Measurements from ENCODE around the gene TMEM269.

TMEM269 gene

DNA sequence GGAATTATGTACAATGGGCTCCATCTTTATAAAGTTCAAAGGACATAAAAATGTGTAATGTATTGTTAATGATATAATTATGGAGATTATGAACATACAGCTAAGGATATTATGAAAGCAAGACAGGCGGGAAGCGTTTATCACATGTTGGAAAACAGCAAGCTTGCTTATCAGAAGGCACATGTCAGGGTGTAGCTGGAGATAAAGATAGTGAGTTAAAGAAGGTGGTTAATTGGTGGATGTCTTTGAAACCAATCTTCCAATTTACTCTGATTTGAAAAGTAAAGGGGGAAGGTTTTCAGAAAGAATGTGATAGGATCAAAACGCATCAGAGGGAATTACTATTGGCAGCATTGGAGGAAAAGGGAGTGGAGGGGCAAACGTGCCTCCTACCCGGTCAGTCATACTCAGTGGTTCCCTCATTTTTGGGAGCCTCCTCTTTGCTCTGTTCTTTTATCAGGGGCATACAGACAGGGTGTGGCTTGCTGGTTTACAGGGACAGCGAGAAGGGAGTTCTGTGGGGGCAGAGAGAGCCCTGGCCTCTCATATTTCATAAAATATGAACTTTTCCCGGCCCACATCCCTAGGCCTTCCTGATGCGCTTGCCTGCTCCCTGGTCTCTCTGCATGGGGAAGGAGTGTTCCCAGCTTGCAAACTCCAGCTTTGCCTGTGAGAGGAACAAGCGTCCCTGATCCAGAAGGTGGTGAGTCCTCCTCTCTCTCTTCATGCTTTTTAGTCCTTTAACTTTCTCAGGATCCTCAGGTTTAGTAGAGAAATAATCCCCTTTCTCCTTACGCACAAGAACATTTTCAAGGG, 40.5 kb downstream of the TMEM269 start:
- no peak for DNase-seq

- DNase-seq, result no peak
These were observed 45.8 kb downstream of the TMEM269 start for GRCh38 chr1:42830631-42831030.

GRCh38 chr1:42831273-42831672, 46.5 kb downstream of the TMEM269 start:
- DNase-seq, result no peak

GRCh38 chr1:42832641-42833240, 48.0 kb downstream of the TMEM269 start:
- no peak for DNase-seq

GRCh38 chr1:42833981-42834380, 49.2 kb downstream of the TMEM269 start:
- no peak for DNase-seq

DNA sequence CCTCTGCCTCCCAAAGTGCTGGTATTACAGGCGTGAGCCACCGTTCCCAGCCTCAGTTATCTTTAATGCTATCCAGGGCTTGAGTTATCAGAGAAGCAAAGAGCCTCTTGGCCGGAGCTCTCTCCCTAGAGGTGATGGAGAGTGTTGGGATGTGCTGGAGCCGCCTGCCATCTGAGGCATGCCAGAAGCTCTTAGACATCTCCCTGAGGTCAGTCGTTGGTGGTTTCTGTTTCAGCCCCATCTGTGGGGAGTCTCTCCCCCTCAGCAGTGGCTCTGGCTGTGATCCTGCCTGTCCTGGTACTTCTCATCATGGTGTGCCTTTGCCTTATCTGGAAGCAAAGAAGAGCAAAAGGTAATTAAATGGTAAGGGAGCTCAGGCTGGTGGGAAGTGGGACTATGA, 50.0 kb downstream of the TMEM269 start:
- DNase-seq, result no peak

GRCh38 chr1:42835422-42835821, 50.6 kb downstream of the TMEM269 start:
- DNase-seq, result no peak

- no peak for DNase-seq
These were observed 52.9 kb downstream of the TMEM269 start for GRCh38 chr1:42837709-42838108.

GRCh38 chr1:42838482-42839190, 53.8 kb downstream of the TMEM269 start:
- DNase-seq, result no peak

- DNase-seq, result no peak
These were observed 56.2 kb downstream of the TMEM269 start for GRCh38 chr1:42841010-42841409.

- no peak for DNase-seq
These were observed 56.8 kb downstream of the TMEM269 start for GRCh38 chr1:42841440-42842147.

DNA sequence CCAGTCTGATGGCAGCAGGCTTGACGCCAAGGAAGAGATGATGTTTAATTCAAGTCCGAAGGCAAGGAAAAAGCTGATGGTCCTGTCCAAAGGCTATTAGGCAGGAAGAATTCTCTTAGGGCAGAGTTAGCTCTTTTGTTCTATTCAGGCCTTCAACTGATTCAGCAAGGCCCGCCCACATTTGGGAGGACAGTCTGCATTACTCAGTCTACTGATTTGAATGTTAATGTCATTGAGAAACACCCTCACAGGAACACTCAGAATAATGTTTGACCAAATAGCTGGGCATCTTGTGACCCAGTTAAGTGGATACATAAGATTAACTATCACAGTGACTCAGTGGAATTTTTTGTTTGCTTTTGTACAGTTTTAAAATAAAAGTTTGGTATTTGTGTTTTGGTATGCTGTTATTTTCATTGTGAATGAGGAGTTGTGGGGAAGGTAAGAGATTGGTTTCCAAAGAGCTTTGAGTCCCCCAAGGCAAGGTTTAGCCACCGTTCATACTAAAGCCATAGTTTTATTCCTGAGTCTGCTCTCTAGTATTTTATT, 59.9 kb downstream of the TMEM269 start:
- no peak for DNase-seq

DNA sequence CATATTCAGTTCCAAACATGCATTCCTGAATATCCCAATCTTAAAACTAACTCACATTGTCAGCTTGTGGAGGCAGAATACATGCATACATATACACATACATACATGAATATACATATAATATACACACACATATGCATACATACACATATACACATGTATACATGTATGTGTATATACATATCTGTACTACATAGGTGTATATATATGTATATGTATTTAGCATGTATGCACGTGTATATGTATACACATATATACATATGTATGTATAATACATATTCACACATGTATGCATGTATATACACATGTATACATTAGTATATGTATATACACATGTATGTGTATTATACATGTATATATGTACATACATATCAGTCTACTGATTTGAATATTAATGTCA, 60.4 kb downstream of the TMEM269 start:
- no peak for DNase-seq

GRCh38 chr1:42845866-42846256, 61.1 kb downstream of the TMEM269 start:
- no peak for DNase-seq

DNA sequence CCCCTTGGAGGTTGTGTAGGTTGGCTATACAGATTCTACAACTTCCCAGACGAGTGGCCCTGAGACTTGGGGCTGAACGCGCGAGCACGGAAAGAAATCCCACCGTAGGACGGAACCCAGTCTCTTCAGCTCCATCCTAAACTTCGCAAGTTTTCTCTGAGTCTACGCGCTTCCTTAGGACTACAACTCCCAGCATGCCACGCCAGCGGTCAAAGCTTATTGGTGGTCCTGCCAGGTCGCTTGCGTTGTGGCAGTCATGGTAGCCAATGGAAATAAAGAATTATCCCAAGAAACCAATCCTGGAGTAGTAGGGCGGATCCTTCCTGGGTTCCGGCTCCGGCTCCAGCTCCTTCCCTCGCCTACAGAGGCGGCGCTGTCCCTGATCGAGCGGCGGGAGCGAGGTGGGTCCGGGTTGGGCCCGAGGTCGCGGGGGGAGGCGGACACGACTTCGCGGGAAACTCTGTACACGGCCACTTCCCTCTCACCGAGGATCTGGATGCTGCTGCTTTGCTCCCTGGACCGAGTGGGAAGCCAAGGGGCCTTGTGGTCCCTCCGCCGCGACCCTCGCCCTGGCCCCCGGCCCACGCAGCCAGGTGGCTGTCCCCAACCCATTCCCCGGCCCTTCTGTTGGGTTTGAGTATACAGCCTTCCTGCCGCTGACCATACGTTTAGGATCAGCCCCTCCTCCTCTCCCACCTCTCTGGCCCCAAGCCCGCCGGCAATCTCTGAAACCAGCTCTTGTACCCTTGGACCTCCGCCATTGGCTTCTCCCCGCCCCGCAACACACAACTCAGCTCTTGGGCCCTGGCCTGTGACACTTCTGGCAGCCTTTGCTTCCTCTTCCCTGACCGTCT, 61.7 kb downstream of the TMEM269 start, which contains the start of gene ZNF691:
TSS of gene ZNF691 (plus strand) at position 357 of the 854 bp plus-strand sequence. CDS start 3,046 bp downstream, outside the sequence.
- peak; percentile 83 for DNase-seq

DNA sequence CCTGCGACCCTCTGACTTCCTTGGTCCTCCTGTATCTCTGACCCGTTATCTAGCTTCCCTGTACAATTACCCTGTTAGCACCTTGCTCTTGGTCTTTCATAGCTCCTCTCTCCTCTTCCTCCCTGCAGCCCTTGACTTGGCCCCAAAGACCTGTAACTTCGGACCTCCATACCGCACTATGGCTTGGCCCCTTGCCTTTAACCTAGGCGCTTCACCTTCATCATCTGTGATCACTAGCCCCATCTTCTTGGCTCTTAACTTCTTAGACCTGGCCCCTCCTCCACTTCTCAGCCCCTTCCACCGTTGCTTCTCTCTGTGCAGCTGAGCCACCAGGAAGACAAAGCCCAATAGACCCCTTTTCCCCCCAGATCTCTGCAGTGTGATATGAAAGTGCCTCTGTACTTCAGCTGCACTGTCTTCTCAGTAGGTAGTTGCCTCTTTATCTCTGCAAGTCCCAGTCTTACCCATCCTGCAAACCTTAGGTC, 62.4 kb downstream of the TMEM269 start:
- no peak for DNase-seq

GRCh38 chr1:42847721-42848460, 63.1 kb downstream of the TMEM269 start:
- no peak for DNase-seq

DNA sequence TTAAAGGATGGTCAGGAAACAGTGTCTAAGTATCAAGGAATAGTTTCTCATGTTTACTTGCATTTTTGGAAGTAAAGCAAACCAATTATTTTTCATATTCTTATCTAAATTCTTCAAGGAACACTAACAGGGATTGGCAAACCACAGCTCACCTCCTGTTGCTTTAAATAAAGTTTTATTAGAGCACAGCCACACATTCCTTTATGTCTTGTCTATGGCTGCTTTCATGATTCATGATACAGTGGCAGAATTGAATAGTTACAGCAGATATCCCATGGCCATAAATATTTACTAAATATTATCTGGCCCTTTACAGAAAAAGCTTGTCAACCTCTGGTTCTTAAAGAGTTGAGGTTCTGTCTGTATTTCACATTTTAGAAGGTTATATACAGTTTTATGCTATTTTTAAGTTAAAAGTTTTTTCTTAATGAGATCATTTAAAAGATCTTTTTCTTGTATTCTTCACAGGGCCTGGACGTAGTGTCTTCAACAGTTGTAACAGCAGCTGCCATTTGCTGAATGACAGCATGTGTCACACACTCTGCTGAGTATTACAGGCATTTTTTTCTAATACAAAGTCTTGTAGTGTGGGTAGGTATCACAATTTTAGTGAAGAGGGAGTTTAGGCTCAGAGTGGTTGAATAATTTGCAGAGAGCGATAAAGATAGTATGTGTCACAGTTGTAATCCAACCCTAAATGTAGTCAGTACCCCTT, 64.2 kb downstream of the TMEM269 start:
- DNase-seq, result no peak

DNA sequence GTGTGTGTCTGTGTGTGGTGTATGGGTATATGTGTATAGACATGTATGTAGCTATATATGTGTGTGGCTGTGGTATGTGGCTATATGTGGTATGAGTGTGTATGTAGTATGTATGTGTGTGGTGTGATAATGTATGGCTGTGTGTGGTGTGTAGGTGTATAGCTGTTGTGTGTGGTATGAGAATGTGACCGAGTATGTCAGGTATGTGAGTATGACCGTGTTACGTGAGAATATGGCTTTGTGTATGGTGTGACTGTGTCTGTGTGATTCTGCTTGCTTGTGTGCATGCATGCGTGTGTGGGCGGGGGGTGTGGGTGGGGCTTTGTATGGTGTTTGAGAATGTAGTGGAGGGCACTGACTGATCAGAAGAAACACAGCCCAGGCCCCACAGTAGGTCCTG, 65.2 kb downstream of the TMEM269 start:
- no peak for DNase-seq

All from stimulated activated CD4-positive, alpha-beta T cell treated with anti-CD3 and anti-CD28 coated beads, Interleukin-4, amount 100 ng/mL, for 1 hour (primary cell).